SK-N-SH (cell line): Measurements from ENCODE around the gene LRRC73.
A peak's percentile ranks its signal among the peaks of the same experiment; 100 is the strongest.

Experiments
- CTCF ChIP-seq: fragments of 200-600 bp; sonication (generic); IDR thresholded peaks from 2 replicates; pipeline ENCODE4 v1.6.1; 2017; ENCODE audit warnings: antibody characterized with exemption, mild to moderate bottlenecking, moderate library complexity
- POLR2AphosphoS5 ChIP-seq: IDR thresholded peaks from 2 replicates; pipeline ENCODE4 v1.6.1; 2012; ENCODE audit warnings: low read depth, low read length
- RAD21 ChIP-seq: IDR thresholded peaks from 2 replicates; pipeline ENCODE4 v1.6.1; 2012; ENCODE audit warnings: mild to moderate bottlenecking, low read length
- TF ChIP-seq, protein P1 (sequence below): IDR thresholded peaks from 2 replicates; pipeline ENCODE4 v1.4.0; 2012; ENCODE audit warnings: low read depth, borderline replicate concordance
- TF ChIP-seq, protein P2 (sequence below): IDR thresholded peaks from 2 replicates; pipeline ENCODE4; 2012
- TF ChIP-seq, protein P3 (sequence below): fragments of 150-350 bp; IDR thresholded peaks from 2 replicates; pipeline ENCODE4 v1.6.1; 2017; ENCODE audit warnings: antibody characterized with exemption, low read length, low read depth, borderline replicate concordance

GRCh38 chr6:43515808-43516207 lies 5.7 kb upstream of the LRRC73 start:
- no peak for TF ChIP-seq CTCF
- TF ChIP-seq, protein P1, sequence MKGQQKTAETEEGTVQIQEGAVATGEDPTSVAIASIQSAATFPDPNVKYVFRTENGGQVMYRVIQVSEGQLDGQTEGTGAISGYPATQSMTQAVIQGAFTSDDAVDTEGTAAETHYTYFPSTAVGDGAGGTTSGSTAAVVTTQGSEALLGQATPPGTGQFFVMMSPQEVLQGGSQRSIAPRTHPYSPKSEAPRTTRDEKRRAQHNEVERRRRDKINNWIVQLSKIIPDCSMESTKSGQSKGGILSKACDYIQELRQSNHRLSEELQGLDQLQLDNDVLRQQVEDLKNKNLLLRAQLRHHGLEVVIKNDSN: no peak
- no peak for TF ChIP-seq POLR2AphosphoS5
- no peak for TF ChIP-seq RAD21
- TF ChIP-seq, protein P2, sequence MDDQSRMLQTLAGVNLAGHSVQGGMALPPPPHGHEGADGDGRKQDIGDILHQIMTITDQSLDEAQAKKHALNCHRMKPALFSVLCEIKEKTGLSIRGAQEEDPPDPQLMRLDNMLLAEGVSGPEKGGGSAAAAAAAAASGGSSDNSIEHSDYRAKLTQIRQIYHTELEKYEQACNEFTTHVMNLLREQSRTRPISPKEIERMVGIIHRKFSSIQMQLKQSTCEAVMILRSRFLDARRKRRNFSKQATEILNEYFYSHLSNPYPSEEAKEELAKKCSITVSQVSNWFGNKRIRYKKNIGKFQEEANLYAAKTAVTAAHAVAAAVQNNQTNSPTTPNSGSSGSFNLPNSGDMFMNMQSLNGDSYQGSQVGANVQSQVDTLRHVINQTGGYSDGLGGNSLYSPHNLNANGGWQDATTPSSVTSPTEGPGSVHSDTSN: peak; percentile 29
- TF ChIP-seq, protein P3, sequence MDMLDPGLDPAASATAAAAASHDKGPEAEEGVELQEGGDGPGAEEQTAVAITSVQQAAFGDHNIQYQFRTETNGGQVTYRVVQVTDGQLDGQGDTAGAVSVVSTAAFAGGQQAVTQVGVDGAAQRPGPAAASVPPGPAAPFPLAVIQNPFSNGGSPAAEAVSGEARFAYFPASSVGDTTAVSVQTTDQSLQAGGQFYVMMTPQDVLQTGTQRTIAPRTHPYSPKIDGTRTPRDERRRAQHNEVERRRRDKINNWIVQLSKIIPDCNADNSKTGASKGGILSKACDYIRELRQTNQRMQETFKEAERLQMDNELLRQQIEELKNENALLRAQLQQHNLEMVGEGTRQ: no peak
